GM21515 (cell line): ENCODE measurements around the gene CCR6.

ENCODE experiments used
- ATAC-seq: cut with Tn5 transposase; IDR thresholded peaks from one replicate; pipeline ENCODE4 v1.9.1; 2021; ENCODE audit not compliant: unreplicated experiment

Gene CCR6

DNA sequence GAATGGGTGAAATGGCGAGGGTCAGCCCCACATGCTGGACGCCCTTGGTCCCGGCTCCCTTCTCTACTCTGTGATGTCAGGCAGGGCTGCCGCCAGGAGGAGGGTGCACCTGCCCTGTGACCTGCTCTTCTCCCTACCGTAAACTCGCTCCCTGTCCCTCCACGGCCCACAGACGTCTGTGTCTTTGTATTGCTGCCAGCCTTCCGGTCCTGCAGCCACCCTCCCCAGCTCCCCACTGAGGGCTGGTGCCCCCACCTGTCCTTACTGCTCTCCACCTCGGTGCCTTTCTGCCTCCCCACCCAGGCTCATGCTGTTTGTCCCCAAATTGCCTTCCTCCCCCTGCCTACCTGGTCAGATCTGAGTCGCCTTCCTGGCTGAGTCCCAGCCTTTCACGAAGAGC, 4.1 kb upstream of the CCR6 start:
- no peak for ATAC-seq

DNA sequence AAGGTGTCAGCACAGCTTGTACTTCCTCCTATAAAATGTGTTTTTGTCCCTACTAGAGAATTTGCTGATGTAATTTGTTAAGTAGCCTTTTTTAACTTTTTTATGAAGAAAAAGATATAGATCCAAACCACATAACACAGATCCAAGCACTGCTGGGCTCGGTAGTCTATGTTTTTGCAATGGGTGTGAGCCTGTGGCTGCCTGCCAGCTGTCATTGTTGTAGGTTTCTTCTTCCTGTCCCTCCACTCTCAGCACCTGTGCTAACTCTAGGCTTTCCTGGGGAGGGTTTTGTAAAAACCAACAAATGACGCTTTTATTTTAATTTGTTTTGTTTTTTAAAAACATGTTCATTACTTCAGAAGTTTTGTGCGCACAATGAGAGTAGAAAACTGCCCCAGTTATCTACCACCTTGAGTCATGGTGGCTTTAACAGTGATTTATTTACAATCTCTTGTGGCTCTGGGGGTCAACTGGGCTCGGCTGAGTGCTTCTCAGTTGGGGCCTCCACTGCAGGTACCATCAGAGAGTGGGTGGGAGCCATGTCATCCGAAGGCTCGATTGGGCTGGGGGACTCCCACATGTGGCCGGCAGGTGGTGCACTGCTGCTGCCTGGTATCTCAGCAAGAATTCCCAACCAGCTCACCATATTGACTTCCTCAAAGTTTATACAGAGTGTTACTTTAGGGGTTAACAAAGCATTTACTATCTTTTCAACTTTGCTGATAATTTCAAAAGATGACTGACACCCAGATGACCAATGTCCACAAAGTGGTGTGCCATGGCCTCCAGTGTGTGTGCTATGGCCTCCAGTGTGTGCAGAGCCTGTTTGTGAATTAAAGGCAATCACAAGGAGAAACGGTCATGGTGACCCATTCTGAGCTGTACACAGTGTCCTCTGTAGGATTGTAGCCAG, 3.0 kb upstream of the CCR6 start:
- no peak for ATAC-seq

DNA sequence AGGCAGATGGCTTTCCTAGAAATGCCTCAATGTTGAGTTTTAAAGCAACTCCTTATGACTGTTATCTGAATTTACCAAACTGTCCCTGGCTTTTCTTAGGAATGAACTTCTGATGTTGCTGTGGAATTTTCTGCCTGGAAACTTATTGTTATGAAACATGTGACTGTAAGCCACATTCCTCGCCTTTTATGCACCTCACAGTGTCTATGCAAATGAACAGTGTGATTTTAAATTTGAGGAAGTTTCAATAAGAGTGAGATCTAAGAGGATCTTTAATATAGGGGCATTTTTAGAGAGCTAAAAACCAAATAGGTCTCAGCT, 2.4 kb upstream of the CCR6 start:
- no peak for ATAC-seq

DNA sequence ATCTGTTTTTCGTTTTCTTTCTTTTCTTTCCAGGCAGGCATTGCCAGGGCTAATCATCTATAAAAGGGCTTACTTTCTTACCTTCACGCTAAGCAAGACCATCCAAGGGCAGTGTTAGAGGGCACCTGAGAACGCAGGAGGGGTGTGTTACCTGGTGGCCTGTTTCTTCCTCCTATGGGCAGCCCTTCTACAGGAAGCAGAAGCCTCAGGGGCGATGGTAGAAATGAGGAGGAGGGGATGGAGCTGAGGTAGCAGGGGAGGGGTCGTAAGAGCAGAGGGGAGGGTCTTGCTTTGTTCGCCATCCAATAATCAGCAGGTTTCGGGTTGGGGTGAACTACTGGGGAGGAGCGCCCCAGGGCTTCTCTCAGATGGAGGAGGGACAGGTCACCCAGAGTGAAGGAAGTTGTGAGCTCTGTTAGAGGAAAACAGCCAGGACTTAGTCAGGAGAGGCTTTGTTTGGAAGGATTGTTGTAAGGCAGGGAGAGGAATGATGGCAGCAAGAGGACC, 1.5 kb upstream of the CCR6 start:
- no peak for ATAC-seq

DNA sequence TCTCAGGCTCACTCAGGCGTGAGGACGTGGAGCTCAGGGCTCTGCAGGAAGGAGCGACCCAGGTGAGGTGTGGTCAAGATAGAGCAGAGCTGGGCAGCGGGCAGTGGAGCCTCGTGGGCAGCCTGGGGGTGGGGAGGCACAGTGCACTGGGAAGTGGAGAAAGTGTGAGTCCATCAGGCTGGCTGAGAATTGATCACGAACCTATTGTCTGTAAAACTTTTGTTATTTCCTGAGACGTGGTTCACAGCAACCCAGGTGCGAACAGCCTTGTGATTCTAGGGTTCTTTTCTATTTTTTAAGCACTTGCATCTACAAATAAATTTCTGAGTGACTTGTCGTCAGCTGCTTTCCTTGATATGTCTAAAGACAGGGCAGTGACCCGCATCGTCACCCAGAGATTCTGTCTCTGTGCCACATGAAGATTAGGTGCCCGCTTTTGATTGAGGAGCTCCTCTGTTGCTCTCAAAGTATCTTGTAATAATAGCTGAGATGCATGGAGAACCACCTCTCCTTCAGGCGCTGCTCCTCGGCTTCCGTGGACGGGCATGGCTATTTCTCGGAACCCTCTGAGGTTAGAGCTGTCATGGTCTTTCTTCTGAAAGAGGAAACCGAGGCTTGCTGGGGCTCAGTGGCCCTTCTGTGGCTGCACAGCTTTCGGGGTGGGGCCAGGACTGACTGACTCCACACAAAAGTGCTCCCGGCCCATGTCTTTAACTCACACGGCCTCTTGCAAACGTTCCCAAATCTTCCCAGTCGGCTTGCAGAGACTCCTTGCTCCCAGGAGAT, 662 bp upstream of the CCR6 start:
- peak; percentile 40 for ATAC-seq

DNA sequence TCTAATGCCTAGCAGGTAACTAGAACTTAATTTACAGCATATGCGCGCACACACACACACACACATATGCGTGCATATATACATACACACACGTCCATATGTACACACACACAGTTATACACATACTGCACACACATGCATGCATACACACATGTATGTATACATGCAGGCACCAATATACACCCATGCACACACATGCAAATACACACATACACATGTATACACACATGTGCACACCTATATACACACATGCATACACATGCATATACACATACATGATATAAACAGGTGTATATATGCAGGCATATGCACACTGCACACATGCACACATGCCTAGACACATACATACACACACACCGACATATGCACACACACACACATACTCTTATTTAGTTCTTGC, 1.9 kb downstream of the CCR6 start:
- no peak for ATAC-seq

DNA sequence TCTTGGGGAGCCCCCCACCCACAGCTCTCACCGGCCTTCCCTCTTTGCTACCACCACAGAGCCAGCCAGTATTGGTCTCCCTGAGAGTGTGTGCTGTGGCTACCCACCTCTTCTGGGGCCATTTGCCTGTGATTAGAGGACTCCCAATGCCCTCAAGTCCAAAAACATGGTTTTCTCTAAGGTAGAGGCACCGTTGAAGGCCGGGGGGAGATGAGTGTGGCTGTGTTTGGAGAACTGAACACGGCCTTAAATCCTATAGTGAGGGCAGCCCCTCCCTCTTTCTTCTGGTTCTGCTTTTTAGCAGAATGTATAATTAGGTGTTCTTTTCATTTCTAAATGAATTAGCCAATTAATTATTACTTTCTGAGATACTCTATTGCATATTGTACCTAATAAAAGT, 2.5 kb downstream of the CCR6 start:
- no peak for ATAC-seq

DNA sequence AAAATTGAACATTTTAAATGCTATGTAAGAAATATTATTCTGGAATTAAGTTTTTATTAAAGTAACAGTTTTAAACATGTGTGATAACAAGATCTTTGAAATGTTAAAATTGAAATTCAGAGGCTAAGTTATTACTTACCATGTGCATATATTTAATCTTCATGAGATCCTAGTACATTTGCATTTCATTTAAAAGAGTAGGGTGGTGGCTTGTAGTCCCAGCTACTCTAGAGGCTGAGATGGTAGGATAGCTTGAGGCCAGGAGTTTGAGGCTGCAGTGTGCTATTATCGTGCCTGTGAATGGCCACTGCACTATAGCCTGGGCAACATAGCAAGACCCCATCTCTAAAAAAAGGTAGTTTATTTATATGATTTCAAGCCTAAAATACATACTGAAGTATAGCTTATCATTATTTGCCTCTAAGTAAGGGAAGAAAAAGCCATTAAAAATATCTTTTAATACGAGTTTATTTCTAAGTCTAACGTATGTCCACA, 3.0 kb downstream of the CCR6 start:
- no peak for ATAC-seq

DNA sequence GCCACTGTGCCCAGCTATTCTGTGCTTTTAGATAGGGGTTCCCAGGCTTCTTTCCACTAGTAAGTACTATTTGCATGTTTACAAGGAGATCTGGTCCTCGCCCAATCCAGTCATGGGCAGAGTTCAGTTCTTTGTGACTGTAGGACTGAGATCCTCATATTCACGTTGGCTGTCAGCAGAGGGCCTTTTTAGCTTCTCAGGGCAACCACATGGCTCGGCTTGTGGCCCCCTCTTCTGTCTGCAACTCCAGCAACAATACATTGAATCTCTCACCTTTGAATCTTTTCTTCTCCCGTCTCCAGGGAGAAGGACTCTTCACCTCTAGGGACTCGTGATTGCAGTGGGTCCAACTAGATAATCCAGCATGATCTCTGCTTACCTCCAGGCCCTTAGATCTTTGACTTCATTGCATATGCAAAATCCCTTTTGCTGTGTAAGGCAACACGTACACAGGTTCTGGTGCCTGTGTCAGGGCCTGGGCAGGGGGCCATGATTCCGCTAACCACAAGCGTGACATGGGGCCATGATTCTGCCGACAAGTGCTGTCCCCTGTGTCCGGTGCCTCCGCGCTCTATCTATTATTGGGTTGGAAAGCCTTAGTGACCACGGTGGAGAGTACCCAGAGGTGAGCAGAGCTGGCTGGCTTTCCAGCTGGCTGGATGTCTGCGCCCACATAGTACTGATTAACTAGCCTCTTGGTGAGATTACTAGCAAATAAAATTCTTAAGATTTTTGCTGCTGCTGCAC, 5.1 kb downstream of the CCR6 start:
- ATAC-seq = no peak

DNA sequence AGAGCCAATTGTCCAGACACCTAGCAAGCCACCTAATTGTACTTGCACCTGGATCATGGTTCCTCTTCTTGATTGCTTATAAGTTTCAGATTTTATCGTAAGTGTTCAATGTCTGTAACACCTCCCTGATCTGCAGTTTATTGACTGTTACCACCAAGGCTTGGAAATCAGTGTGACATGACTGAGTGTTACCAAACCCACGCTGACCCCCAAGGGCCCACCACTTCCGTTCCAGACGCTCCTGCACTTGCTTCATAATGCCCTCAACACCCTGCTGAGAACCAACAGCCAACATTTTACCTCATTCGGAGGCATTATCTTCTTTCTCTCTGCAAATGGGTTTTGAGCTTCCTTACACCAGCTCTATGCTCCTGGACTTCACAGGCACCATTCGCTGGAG, 6.3 kb downstream of the CCR6 start:
- no peak for ATAC-seq

DNA sequence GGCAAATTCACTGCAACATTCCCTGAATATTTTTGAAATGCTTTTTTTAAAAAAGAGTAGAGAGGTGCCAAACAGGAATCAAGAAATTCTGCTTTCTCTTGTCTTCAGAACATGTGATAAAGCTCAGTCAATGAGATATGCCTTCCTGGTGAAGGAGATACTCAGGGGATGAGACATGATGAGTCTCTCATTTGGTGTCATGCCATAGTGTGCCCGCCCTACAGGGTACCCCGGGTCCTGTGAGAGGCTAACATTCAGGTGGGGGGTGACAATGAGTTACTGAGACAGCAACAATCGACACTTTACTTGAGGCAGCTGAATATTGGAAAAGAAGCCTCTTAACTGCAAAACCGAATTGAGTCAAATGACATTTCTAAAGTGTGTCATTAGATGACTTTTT, 6.7 kb downstream of the CCR6 start:
- no peak for ATAC-seq

DNA sequence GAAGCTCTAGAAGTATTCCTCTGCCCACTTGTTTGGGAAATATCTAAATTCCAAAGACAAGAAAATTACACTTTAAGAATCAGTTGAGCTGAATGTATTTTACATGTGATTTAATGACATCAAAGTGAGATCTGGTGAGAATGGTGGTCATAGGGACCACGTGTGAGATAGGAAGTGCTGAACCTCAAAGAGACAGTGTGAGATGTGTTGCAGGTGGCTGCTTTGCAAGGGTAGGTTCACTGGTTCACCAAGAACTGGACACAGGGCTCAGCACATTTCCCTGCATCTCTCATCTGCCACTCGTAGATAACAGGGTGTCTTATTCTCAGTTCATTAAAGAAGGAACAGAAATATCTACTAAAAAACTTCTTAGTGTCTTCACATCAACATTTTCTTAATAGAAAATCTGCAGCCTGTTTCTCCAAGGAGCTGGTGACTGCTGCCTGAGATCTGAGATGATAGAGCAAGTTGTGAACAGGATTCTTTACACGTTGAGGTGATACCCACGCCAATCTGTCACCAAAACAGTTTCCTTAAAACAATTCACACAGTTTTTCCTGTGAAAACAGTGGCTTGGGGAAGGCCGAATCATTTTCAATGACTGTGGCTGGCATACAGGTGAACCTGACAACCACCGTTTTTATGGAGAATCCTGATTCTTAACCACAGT, 7.2 kb downstream of the CCR6 start:
- peak; percentile 51 for ATAC-seq

DNA sequence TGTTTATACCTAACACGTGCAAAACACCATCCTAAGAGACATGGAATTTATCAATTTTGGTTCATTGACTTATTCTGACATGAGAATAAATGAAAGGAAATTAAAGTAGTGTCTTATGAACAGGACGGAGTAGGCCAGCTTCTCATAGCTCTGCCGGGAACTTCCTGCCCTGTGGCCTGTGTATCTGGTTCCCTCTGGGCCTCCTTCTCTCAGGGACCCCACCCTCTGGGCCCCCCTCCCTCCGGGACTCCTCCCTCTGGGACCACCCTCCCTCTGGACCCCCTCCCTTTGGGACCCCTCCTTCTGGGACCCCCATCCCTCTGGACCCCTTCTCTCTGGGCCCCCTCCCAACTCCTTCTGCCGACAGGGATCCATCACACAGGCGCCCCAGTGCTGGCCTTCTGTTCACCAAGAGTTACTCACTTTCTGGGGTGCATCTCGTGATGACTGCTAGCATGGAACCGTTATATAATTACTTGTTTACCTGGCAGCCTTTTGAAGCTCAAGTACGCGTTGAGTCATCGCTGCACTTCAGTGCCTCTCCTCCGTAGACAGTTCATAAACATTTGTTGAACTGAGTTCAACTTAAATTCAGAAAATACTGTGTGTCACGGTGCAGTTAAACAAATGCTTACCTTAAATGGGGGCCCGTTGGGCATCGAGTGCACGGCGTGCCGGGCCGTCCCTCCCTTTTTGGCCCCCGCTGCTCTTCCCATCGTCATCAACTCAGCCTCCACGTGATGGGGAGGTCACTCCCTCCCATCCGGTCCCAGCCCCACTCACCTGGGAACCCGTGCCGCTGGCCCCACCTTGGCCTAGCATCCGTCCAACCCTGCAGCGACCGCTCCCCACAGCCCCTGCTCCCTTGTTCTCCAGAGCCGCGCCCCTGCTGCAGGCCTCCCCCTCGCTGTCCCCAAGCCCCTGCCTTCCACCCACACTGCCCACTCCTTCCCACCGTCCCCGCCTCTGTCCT, 8.1 kb downstream of the CCR6 start:
- ATAC-seq = no peak

DNA sequence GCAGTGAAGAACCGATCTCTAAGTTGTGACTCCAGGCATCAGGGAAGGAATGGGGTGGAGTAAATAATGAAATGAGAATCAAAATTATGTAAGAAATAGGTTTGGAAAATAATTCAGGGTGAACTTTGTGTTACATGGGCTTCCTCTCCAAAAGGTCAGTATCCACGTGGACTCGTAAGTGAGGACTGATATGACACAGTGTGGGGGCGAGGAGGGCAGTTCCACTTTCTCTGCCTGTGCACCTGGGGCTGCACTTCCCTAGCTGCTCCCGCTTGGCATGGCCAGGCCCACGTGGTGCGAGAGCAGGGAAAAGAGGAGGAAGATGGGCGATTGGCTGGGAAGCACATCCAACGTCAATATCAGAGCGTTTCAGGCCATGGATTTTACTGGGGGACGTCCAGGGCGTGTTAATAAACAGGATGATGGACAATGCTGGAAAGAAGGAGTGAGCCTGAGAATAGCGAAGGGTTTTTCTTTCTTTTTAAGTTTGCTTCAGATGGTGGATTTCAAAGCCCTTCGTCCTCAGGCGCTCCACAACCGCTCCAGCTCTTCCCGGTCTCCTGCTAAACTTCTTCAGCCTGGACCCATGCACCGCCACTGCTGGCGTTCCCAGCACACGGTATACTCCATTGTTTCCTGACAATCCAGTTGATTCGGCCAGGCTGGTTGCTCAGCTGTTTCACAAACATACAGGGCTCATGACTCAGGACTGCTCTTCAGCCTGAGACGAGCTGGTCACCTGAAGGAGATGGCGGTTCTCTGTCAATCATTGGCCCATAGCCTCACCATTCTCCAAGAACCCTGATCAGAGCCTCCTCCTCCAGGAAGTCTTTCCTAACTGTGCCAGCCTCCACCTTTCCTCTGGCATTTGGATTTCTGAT, 11.8 kb downstream of the CCR6 start:
- ATAC-seq = no peak

DNA sequence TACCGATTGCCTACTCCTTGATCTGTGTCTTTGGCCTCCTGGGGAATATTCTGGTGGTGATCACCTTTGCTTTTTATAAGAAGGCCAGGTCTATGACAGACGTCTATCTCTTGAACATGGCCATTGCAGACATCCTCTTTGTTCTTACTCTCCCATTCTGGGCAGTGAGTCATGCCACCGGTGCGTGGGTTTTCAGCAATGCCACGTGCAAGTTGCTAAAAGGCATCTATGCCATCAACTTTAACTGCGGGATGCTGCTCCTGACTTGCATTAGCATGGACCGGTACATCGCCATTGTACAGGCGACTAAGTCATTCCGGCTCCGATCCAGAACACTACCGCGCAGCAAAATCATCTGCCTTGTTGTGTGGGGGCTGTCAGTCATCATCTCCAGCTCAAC, 13.5 kb downstream of the CCR6 start:
- no peak for ATAC-seq

DNA sequence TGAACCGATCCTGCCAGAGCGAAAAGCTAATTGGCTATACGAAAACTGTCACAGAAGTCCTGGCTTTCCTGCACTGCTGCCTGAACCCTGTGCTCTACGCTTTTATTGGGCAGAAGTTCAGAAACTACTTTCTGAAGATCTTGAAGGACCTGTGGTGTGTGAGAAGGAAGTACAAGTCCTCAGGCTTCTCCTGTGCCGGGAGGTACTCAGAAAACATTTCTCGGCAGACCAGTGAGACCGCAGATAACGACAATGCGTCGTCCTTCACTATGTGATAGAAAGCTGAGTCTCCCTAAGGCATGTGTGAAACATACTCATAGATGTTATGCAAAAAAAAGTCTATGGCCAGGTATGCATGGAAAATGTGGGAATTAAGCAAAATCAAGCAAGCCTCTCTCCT, 14.2 kb downstream of the CCR6 start:
- no peak for ATAC-seq

DNA sequence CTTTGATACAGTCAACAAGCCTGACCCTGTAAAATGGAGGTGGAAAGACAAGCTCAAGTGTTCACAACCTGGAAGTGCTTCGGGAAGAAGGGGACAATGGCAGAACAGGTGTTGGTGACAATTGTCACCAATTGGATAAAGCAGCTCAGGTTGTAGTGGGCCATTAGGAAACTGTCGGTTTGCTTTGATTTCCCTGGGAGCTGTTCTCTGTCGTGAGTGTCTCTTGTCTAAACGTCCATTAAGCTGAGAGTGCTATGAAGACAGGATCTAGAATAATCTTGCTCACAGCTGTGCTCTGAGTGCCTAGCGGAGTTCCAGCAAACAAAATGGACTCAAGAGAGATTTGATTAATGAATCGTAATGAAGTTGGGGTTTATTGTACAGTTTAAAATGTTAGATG, 15.0 kb downstream of the CCR6 start:
- ATAC-seq = no peak

DNA sequence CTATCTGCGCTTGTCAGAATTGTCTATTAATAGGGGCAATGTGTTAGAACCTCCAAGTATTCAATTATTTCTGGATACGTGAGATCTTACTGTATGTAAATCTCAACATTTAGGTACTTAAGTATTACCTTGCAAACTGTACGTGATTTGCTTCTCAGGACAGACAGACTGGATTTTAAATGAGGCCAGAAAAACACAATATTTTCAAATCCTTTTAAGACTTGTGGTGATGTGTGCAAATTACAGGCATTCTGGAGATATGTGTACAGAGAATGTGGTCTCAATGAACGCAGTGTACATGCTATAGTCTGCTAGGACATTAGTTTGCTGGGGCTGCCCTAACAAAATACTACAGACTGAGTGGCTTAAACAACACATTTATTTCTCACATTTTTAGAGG, 16.9 kb downstream of the CCR6 start:
- ATAC-seq = no peak
